ENCODE data around the gene SQSTM1. TPM values are rescaled to one million over a fixed set of nuclear protein-coding genes. Genes with fewer than 3 reads are reported as not detected.

SQSTM1 gene
- total and polyA plus RNA-seq, 2 of the 8 experiments (the other 6 are each of a cell fraction or from before 2014, with no cell fraction given) = 78.6 to 110 TPM

GRCh38 chr5:179874136-179874535, 53.4 kb downstream of the SQSTM1 start (continued):
- TF ChIP-seq CHD2 (IDR thresholded peaks at IDR 0.05; ENCODE audit: low read length) = no peak
- TF ChIP-seq SP4 (IDR thresholded peaks at IDR 0.05; ENCODE audit: low read length) = no peak
- TF ChIP-seq SIN3A (conservative IDR thresholded peaks at IDR 0.05 in 1 of 2, IDR thresholded peaks at IDR 0.05 in 1 of 2; ENCODE audit: low read depth in 1 of 2, low read length in 2 of 2) = no peak
- TF ChIP-seq CHD7 (IDR thresholded peaks at IDR 0.05; ENCODE audit: insufficient replicate concordance, low read length) = no peak
- no peak for TF ChIP-seq PHF8 (conservative IDR thresholded peaks at IDR 0.05; ENCODE audit: low read depth, low read length)

Measured in H1 (cell line).